Karpas-422 (cell line): ENCODE data around the gene MVD. TPM values are rescaled to one million over a fixed set of nuclear protein-coding genes. Genes with fewer than 3 reads are reported as not detected.

Experiments used
- DNase-seq: peaks from one replicate; pipeline ENCODE4 v3.0.0-alpha.2; 2015
- H2AFZ ChIP-seq: fragments of 200-600 bp; sonication (generic); 2 replicates; pipeline ENCODE4 v1.6.1; 2014; ENCODE audit warnings: antibody characterized with exemption, low read length, mixed read lengths
- H3K27ac ChIP-seq: fragments of 200-600 bp; sonication (generic); 2 replicates; pipeline ENCODE4 v1.5.1; 2014; ENCODE audit warnings: mild to moderate bottlenecking, low read length, moderate library complexity
- H3K27me3 ChIP-seq: fragments of 200-600 bp; sonication (generic); 2 replicates; pipeline ENCODE4 v1.6.1; 2014; ENCODE audit warnings: low read length, mixed read lengths
- H3K36me3 ChIP-seq: fragments of 200-600 bp; sonication (generic); 2 replicates; pipeline ENCODE4 v1.6.1; 2014; ENCODE audit warnings: low read length, mixed read lengths; ENCODE audit not compliant: insufficient read depth
- H3K4me1 ChIP-seq: fragments of 200-600 bp; sonication (generic); 2 replicates; pipeline ENCODE4 v1.6.1; 2014; ENCODE audit warnings: mild to moderate bottlenecking, low read length, mixed read lengths
- H3K4me2 ChIP-seq: fragments of 200-600 bp; sonication (generic); 2 replicates; pipeline ENCODE4 v1.6.1; 2014; ENCODE audit warnings: low read length, low read depth, mild to moderate bottlenecking; ENCODE audit not compliant: poor library complexity, severe bottlenecking
- H3K4me3 ChIP-seq: fragments of 200-600 bp; sonication (generic); 2 replicates; pipeline ENCODE4 v1.5.1; 2014; ENCODE audit warnings: mild to moderate bottlenecking, antibody characterized with exemption, low read length, mixed read lengths
- H3K79me2 ChIP-seq: fragments of 200-600 bp; sonication (generic); 2 replicates; pipeline ENCODE4 v1.6.1; 2014; ENCODE audit warnings: mild to moderate bottlenecking, low read length, mixed read lengths
- H3K9ac ChIP-seq: fragments of 200-600 bp; sonication (generic); 2 replicates; pipeline ENCODE4 v1.6.0; 2014; ENCODE audit warnings: low read length
- H3K9me2 ChIP-seq: fragments of 200-600 bp; sonication (generic), shearing (Covaris generic); replicated peaks from 2 replicates; pipeline ENCODE4 v1.6.0; 2014; ENCODE audit warnings: mild to moderate bottlenecking, low read length, moderate library complexity; ENCODE audit not compliant: insufficient read depth
- H3K9me3 ChIP-seq: fragments of 300-700, 200-600 bp; sonication (generic); 2 replicates; pipeline ENCODE4 v1.6.1; 2014; ENCODE audit warnings: low read length, mixed read lengths
- H4K20me1 ChIP-seq: fragments of 200-600 bp; sonication (generic); 2 replicates; pipeline ENCODE4 v1.6.1; 2014; ENCODE audit warnings: mild to moderate bottlenecking, antibody characterized with exemption, low read length, low read depth; ENCODE audit not compliant: insufficient read depth
- total RNA-seq: library from RNA; depleted of rRNA; stranded (reverse); fragments of >200 nt; shearing (Covaris generic); gene quantifications from 2 replicates; pipeline ENCODE4 v1.2.3, GENCODE V29; 2014; ENCODE audit warnings: low replicate concordance; rRNA removed

Gene MVD
- total RNA-seq, 1 experiment from 2014 or later: 35.0 TPM

GRCh38 chr16:88605186-88606147 is 57.4 kb downstream of the MVD start:
- no peaks in the 10 kb centered on the region for H3K27me3 ChIP-seq
- H3K9ac ChIP-seq: no peak overlapping the region
- H3K4me3 ChIP-seq: no peak overlapping the region
- H3K27ac ChIP-seq: no peak overlapping the region
- H3K36me3 ChIP-seq: peaks cover 16% of the 10 kb centered on the region; the same call in 1 of the 2 replicates
- H3K4me1 ChIP-seq: no peaks in the 10 kb centered on the region
- H3K9me2 ChIP-seq: no peaks in the 10 kb centered on the region
- H3K4me2 ChIP-seq: no peak overlapping the region
- no peaks in the 10 kb centered on the region for H3K9me3 ChIP-seq
- DNase-seq: no peak
- H2AFZ ChIP-seq: no peak overlapping the region
- H4K20me1 ChIP-seq: 0 out of 2 replicates have a peak, but pooled peaks cover 4% of the 10 kb centered on the region
- H3K79me2 ChIP-seq: no peaks in the 10 kb centered on the region

- Histone ChIP-seq H3K36me3 (peaks cover 14% of the 10 kb centered on the region), H3K4me1 (no peaks in the 10 kb centered on the region), H4K20me1 (0 out of 2 replicates have a peak, but pooled peaks cover 4% of the 10 kb centered on the region), H3K9me2 (no peaks in the 10 kb centered on the region), H3K4me3 (no peak overlapping the region), H3K27me3 (no peaks in the 10 kb centered on the region), H2AFZ (no peak overlapping the region), H3K27ac (no peak overlapping the region), H3K4me2 (no peak overlapping the region), H3K9me3 (no peaks in the 10 kb centered on the region), H3K9ac (no peak overlapping the region), H3K79me2 (no peaks in the 10 kb centered on the region; the same call in 1 of the 2 replicates)
- DNase-seq: no peak
Measured at GRCh38 chr16:88602091-88602490, 60.8 kb downstream of the MVD start.

Other genes with a start within 250 kb of the MVD start
- gene ZFPM1, start 209.8 kb downstream of the MVD start, total RNA-seq: 0.36 and 0.75 TPM in 2 replicates
- gene ZC3H18, start 92.7 kb downstream of the MVD start, total RNA-seq: 8.3 and 17.5 TPM in 2 replicates
- not detected in 2 replicates for gene IL17C, start 24.5 kb downstream of the MVD start, total RNA-seq
- 395 and 1,207 TPM in 2 replicates for gene CYBA, start 12.0 kb downstream of the MVD start, total RNA-seq
- 1.3 and 1.4 TPM in 2 replicates for gene SNAI3, start 23.4 kb upstream of the MVD start, total RNA-seq
- gene RNF166, start 43.3 kb upstream of the MVD start, total RNA-seq: 16.9 and 27.1 TPM in 2 replicates
- gene CTU2, start 43.4 kb upstream of the MVD start, total RNA-seq: 11.3 and 23.8 TPM in 2 replicates
- gene PIEZO1, start 122.1 kb upstream of the MVD start, total RNA-seq: 1.8 and 2.1 TPM in 2 replicates
- gene CDT1, start 140.7 kb upstream of the MVD start, total RNA-seq: 20.4 and 40.3 TPM in 2 replicates
- gene APRT, start 148.8 kb upstream of the MVD start, total RNA-seq: 193 and 232 TPM in 2 replicates
- 18.1 and 26.8 TPM in 2 replicates for gene GALNS, start 193.9 kb upstream of the MVD start, total RNA-seq
- 58.0 and 84.6 TPM in 2 replicates for gene TRAPPC2L, start 194.0 kb upstream of the MVD start, total RNA-seq
- not detected in 2 replicates for gene PABPN1L, start 203.6 kb upstream of the MVD start, total RNA-seq